Esophagus squamous epithelium (tissue), 4 donors: ENCODE results near the gene ANKRD29.

Experiments
- POLR2A ChIP-seq, 4 donors: fragments of 450-650 bp; IDR thresholded peaks; one replicate each; pipeline ENCODE4 v1.6.1; 2017; ENCODE audit warnings: antibody characterized with exemption in 4 of 4, mild to moderate bottlenecking in 4 of 4, moderate library complexity in 3 of 4
- TF ChIP-seq, protein P1 (sequence below), 6 experiments: fragments of 450-650 bp in 4 of 6; fragments of 200-600 bp in 2 of 6; sonication (generic) in 2 of 6; IDR thresholded peaks; one replicate each; pipeline ENCODE4 v1.5.1; 2016 to 2019; ENCODE audit warnings: antibody characterized with exemption in 6 of 6, mild to moderate bottlenecking in 4 of 6, moderate library complexity in 4 of 6

DNA sequence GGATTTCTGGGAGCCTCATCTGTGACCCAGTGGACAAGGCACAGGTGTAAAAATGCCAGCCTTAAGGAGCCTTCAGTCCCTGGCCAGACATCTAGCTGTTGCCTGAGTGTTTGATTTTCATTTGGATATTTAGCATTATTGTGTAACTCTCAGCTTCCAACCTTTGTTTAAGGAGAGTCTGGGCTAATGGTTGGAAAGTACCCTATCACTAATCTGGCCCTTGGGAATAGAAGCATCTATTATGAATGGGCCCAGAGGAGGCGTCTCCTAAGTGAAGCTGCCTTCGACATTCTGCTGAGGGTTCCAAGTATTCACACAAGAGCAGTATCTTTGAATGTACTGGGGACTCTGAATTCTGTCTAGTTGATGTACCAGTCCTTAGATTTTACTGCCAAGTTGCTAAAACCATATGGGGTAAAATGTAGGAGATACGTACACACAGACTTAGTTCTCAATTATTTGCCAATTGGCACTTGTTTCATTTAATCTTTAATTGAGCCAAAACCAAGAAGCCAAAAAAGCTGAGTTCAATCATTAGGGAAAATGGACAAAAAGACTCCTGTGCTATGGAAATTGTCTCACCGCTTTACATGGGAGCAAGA lies 7.2 kb upstream of the ANKRD29 start:
- TF ChIP-seq, protein P1, sequence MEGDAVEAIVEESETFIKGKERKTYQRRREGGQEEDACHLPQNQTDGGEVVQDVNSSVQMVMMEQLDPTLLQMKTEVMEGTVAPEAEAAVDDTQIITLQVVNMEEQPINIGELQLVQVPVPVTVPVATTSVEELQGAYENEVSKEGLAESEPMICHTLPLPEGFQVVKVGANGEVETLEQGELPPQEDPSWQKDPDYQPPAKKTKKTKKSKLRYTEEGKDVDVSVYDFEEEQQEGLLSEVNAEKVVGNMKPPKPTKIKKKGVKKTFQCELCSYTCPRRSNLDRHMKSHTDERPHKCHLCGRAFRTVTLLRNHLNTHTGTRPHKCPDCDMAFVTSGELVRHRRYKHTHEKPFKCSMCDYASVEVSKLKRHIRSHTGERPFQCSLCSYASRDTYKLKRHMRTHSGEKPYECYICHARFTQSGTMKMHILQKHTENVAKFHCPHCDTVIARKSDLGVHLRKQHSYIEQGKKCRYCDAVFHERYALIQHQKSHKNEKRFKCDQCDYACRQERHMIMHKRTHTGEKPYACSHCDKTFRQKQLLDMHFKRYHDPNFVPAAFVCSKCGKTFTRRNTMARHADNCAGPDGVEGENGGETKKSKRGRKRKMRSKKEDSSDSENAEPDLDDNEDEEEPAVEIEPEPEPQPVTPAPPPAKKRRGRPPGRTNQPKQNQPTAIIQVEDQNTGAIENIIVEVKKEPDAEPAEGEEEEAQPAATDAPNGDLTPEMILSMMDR (IDR thresholded peaks at IDR 0.05) = no peak
- no peak for TF ChIP-seq POLR2A (IDR thresholded peaks at IDR 0.05)
